A549 (cell line): ENCODE measurements around the gene PRF1. TPM values are rescaled to one million over a fixed set of nuclear protein-coding genes. Genes with fewer than 3 reads are reported as not detected.
"Not testable (repeated sequence)": the region's sequence is repeated elsewhere in the genome, so short reads cannot be mapped to it uniquely, and the experiment has no call there.

ENCODE experiments used
- ATAC-seq, 2 experiments: fragments of 200-7000 bp in 1 of 2; fragments of >200 bp in 1 of 2; cut with Nextera tagmentation in 1 of 2; cut with Tn5 transposase in 1 of 2; 3 replicates each; pipeline versions ENCODE4 v1.8.0 to v1.9.1; 2018 to 2020; ENCODE audit warnings: mild to moderate bottlenecking in 1 of 2, moderate library complexity in 1 of 2
- CTCF ChIA-PET: fragments of 300-600 bp; sonication (Branson Sonifier 250); formaldehyde crosslinking; extraction: SDS; loops from one replicate; lab custom pipeline; 2021; ENCODE audit warnings: antibody characterized with exemption, inconsistent platforms; lab: Yijun Ruan, JAX
- POLR2A ChIA-PET: fragments of 350-600 bp; formaldehyde crosslinking; extraction: SDS; loops from one replicate; lab custom pipeline; 2021; ENCODE audit warnings: antibody characterized with exemption, inconsistent platforms; lab: Yijun Ruan, JAX
- DNase-seq, 2 experiments: peaks; one replicate each; pipeline versions ENCODE4 v3.0.0 to v3.0.0-alpha.2; 2011 to 2016; ENCODE audit warnings: low read depth in 1 of 2, low spot score in 1 of 2
- FAIRE-seq: peaks from 2 replicates; lab custom pipeline; 2011; peaks lifted over from hg19 to GRCh38; lab: Jason Lieb, UNC
- H3K27ac ChIP-seq, 2 experiments: fragments of >200 bp; sonication (Bioruptor Twin); formaldehyde crosslinking; 3 replicates each; pipeline ENCODE4 v1.5.1; 2016 to 2017
- H3K4me1 ChIP-seq: fragments of >200 bp; sonication (Bioruptor Twin); formaldehyde crosslinking; 3 replicates; pipeline ENCODE4 v1.6.1; 2016
- H3K4me2 ChIP-seq: fragments of >200 bp; sonication (Bioruptor Twin); formaldehyde crosslinking; 3 replicates; pipeline ENCODE4 v1.6.1; 2016
- H3K4me3 ChIP-seq: fragments of >200 bp; sonication (Bioruptor Twin); formaldehyde crosslinking; 3 replicates; pipeline ENCODE4 v1.5.1; 2016
- H3K9me3 ChIP-seq: fragments of >200 bp; sonication (Bioruptor Twin); formaldehyde crosslinking; 3 replicates; pipeline ENCODE4 v1.6.1; 2016
- BHLHE40 ChIP-seq: IDR thresholded peaks from 2 replicates; pipeline ENCODE4 v1.6.1; 2012; ENCODE audit warnings: low read depth, low read length, inconsistent platforms
- CBX8 ChIP-seq: fragments of 200-600 bp; sonication (generic); IDR thresholded peaks from 2 replicates; pipeline ENCODE4 v1.6.1; 2016
- ESRRA ChIP-seq: fragments of 150-350 bp; IDR thresholded peaks from 2 replicates; pipeline ENCODE4 v1.6.1; 2014; ENCODE audit warnings: mild to moderate bottlenecking, low read length, borderline replicate concordance
- FOSB ChIP-seq: fragments of 250-450 bp; sonication (Bioruptor Pico); IDR thresholded peaks from 2 replicates; pipeline ENCODE4 v1.5.0; 2020; ENCODE audit warnings: mild to moderate bottlenecking, moderate library complexity
- FOSL2 ChIP-seq, 2 experiments: fragments of 450-650 bp in 1 of 2; fragments of >200 bp in 1 of 2; sonication (Bioruptor Twin) in 1 of 2; formaldehyde crosslinking; IDR thresholded peaks; 2 replicates each; pipeline versions ENCODE4 v1.5.0 to v1.6.1; 2016 to 2020; ENCODE audit warnings: mild to moderate bottlenecking in 1 of 2, moderate library complexity in 1 of 2
- HOXB5 ChIP-seq: fragments of 250-450 bp; sonication (Bioruptor Pico); IDR thresholded peaks from 2 replicates; pipeline ENCODE4 v1.5.0; 2020; ENCODE audit warnings: mild to moderate bottlenecking, moderate library complexity
- JUNB ChIP-seq: fragments of >200 bp; sonication (Bioruptor Twin); formaldehyde crosslinking; IDR thresholded peaks from 2 replicates; pipeline ENCODE4 v1.6.1; 2016
- KDM1A ChIP-seq: fragments of 200-600 bp; sonication (generic); IDR thresholded peaks from 2 replicates; pipeline ENCODE4 v1.6.1; 2016; ENCODE audit warnings: low read depth, mild to moderate bottlenecking
- MAFK ChIP-seq: fragments of 450-650 bp; IDR thresholded peaks from 2 replicates; pipeline ENCODE4 v1.6.1; 2014; ENCODE audit not compliant: partially characterized antibody
- NPAS2 ChIP-seq: fragments of 250-450 bp; sonication (Bioruptor Pico); IDR thresholded peaks from 2 replicates; pipeline ENCODE4 v1.8.0; 2022; ENCODE audit warnings: mild to moderate bottlenecking, moderate library complexity, borderline replicate concordance
- PHF8 ChIP-seq: fragments of 200-600 bp; sonication (generic); IDR thresholded peaks from 2 replicates; pipeline ENCODE4 v1.6.1; 2016; ENCODE audit warnings: low read depth, mild to moderate bottlenecking, antibody characterized with exemption, moderate library complexity, borderline replicate concordance
- RNF2 ChIP-seq: fragments of 200-600 bp; sonication (generic); IDR thresholded peaks from 2 replicates; pipeline ENCODE4 v1.6.1; 2016; ENCODE audit warnings: low read depth, mild to moderate bottlenecking, antibody characterized with exemption, moderate library complexity, borderline replicate concordance
- SMC3 ChIP-seq: fragments of >200 bp; sonication (Bioruptor Twin); formaldehyde crosslinking; IDR thresholded peaks from 3 replicates; pipeline ENCODE4 v1.6.1; 2018; ENCODE audit warnings: inconsistent platforms
- TP53 ChIP-seq: fragments of 250-450 bp; sonication (Bioruptor Pico); IDR thresholded peaks from 2 replicates; pipeline ENCODE4 v1.5.0; 2021; ENCODE audit warnings: mild to moderate bottlenecking, moderate library complexity
- ZC3H11A ChIP-seq: fragments of 450-650 bp; IDR thresholded peaks from 2 replicates; pipeline ENCODE4 v1.6.1; 2014; ENCODE audit warnings: antibody characterized with exemption, mild to moderate bottlenecking
- WGBS: methylation state at CpG from one replicate; pipeline ENCODE4 v1.1.6; 2017; ENCODE audit errors: missing lambda C conversion rate; 5-methylcytosine and 5-hydroxymethylcytosine counted together
- polyA plus RNA-seq, 4 experiments: library from polyadenylated mRNA; depleted of rRNA in 3 of 4; stranded (reverse); fragments of >200 nt; fragmentation: RNase III in 1 of 4; extraction: RNeasy Plus Mini Kit Qiagen cat#74134 plus additional on column Dnase treatment in 1 of 4; gene quantifications; 2 replicates in 3 of 4; 3 replicates in 1 of 4; pipeline ENCODE4 v1.2.3, GENCODE V29; 2011 to 2017
- TF ChIP-seq, protein P1 (sequence below): fragments of 150-350 bp; IDR thresholded peaks from 2 replicates; pipeline ENCODE4 v1.6.1; 2014; ENCODE audit warnings: low read depth, mild to moderate bottlenecking, low read length

The PRF1 gene
- polyA plus RNA-seq, 2 of the 4 experiments (the other 2 are of a cell fraction) = not detected

DNA sequence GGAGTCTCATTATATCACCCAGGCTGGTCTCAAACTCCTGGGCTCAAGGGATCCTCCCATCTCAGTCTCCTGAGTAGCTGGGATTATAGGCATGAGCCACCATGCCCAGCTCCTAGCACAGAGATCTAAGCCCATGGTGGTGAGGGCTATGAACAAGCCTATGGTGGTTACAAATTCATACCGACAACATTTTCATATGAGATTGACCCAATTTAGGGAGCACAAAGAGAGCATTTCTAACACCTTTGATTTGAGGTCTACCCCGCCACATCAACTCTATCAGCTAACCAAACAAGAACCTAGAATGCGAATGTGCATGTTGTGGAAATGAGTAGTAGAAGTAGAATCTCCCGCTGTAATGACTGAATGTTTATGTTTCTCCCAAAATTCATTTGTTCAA lies 14.2 kb upstream of the PRF1 start:
- peaks cover 19% of the 10 kb centered on the region for H3K9me3 ChIP-seq
- no peak for TF ChIP-seq SMC3
- POLR2A ChIA-PET = no interaction called here
- 62% methylated on average over 4 of the region's 4 CpGs for WGBS
- no peak overlapping the region for H3K4me2 ChIP-seq
- no peak overlapping the region for H3K27ac ChIP-seq
- CTCF ChIA-PET = no interaction called here
- H3K4me1 ChIP-seq = no peaks in the 10 kb centered on the region
- DNase-seq (no peak), FAIRE-seq (no peak), ATAC-seq (no peak)
- H3K4me3 ChIP-seq = no peak overlapping the region

DNA sequence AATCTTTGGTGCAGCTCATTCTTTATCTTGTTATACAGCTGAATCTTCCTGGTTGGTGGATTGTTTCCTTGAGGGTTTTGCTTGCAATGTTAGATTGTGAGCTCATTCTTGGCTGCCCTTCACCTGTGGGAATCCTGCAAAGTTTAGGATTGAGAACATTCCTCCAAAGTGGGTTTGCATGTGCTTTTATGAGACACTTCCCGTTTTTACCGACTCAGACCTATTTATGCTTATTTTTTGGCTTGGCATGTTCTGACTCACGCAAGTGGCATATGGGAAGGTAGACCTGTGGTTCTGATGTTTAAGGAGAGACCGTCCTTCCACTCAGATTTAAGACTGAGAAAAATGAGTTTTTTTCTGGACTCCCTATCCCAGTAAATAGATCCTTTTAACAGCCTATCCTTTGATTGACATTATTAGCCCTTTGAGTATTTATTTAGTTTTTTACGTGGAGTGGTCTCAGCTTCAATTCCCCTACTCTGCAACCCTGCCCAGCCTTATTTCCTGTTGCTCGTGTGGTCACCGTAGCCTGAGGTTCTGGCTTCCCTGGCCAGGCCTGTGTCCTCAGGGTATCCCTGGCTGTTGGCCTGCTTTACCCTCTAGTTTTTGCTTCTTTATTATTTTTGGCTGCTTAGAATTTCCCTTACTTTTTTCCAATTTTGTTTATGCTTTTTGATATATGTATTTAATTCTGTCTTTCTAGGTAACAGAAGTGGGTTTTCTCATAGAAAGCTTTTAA lies 13.4 kb upstream of the PRF1 start:
- ChIA-PET POLR2A (no interaction called here), CTCF (no interaction called here)
- TF ChIP-seq BHLHE40 (no peak), RNF2 (no peak), MAFK (no peak), JUNB (no peak), FOSB (CRISPR knock-in tag) (no peak), CBX8 (no peak)
- WGBS = 41% methylated on average over 7 of the region's 7 CpGs
- no peak overlapping the region for H3K4me2 ChIP-seq
- H3K4me3 ChIP-seq = no peak overlapping the region
- no peak overlapping the region for H3K27ac ChIP-seq
- no peaks in the 10 kb centered on the region for H3K4me1 ChIP-seq
- ATAC-seq = no peak
- DNase-seq = no peak
- no peak for FAIRE-seq
- peaks cover 19% of the 10 kb centered on the region for H3K9me3 ChIP-seq

DNA sequence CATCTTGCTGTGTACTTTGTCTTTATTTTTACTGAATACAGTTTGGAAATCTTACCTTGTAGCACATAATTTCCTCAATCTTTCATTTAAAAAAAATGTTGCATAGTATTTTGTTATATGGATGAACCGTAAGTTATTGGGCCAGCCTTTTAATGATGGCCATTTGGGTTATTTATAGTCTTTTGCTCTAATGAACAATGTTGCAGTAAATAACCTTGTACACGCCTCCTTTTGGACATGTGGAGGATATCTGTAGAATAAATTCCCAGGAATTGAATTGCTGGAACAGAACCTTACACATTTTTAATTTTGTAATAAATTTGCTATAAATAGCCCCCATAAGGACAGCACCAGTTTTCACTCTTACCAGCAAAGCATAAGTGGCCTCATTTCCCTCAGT lies 12.7 kb upstream of the PRF1 start:
- Histone ChIP-seq H3K4me1 (no peaks in the 10 kb centered on the region), H3K4me2 (no peak overlapping the region), H3K27ac (no peak overlapping the region), H3K9me3 (peaks cover 11% of the 10 kb centered on the region), H3K4me3 (no peak overlapping the region)
- CTCF ChIA-PET = no interaction called here
- FAIRE-seq = no peak
- POLR2A ChIA-PET = no interaction called here
- no peak for TF ChIP-seq JUNB
- TF ChIP-seq, protein P1, sequence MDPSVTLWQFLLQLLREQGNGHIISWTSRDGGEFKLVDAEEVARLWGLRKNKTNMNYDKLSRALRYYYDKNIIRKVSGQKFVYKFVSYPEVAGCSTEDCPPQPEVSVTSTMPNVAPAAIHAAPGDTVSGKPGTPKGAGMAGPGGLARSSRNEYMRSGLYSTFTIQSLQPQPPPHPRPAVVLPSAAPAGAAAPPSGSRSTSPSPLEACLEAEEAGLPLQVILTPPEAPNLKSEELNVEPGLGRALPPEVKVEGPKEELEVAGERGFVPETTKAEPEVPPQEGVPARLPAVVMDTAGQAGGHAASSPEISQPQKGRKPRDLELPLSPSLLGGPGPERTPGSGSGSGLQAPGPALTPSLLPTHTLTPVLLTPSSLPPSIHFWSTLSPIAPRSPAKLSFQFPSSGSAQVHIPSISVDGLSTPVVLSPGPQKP = no peak
- TF ChIP-seq ZC3H11A = no peak
- no peak for TF ChIP-seq FOSL2 (IDR thresholded peaks at IDR 0.05)
- no peak for TF ChIP-seq FOSL2 (CRISPR knock-in tag; IDR thresholded peaks at IDR 0.05)
- no peak for TF ChIP-seq KDM1A
- no peak for TF ChIP-seq HOXB5 (CRISPR knock-in tag)
- no peak for TF ChIP-seq TP53 (CRISPR knock-in tag)
- no peak for TF ChIP-seq NPAS2
- TF ChIP-seq PHF8 = no peak
- TF ChIP-seq CBX8 = no peak
- TF ChIP-seq ESRRA = no peak
- no peak for DNase-seq
- ATAC-seq = no peak
- 58% methylated on average over 2 of the region's 2 CpGs for WGBS

DNA sequence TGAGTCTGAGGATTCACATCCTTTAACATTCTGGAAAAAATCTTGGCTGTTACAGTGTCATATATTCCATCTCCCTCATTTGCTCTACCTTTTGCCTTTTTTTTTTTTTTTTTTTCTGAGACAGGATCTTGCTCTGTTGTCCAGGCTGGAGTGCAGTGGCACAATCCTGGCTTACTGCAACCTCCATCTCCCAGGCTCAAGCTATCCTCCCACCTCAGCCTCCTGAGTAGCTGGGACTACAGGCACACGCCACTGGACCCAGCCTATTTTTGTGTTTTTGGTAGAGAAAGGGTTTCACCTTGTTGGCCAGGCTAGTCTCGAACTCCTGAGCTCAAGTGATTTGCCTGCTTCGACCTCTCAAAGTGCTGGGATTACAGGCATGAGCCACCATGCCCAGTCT lies 11.8 kb upstream of the PRF1 start:
- H3K4me2 ChIP-seq, ATAC-seq, H3K4me1 ChIP-seq, H3K4me3 ChIP-seq, DNase-seq, FAIRE-seq, H3K27ac ChIP-seq, H3K9me3 ChIP-seq, POLR2A ChIA-PET: not testable (repeated sequence)
- CTCF ChIA-PET = interaction anchor here (0.5 kb wide), 1 partner anchor 75 kb away, joined by 3 read pairs; no protein-coding TSS in a partner anchor
- 9% methylated on average over 3 of the region's 3 CpGs for WGBS
